T-helper 22 cell (primary cell): ENCODE measurements around the gene CEBPE.
A peak's percentile ranks its signal among the peaks of the same experiment; 100 is the strongest.

Experiments used
- DNase-seq: peaks from one replicate; pipeline ENCODE4 v3.0.0-alpha.2; 2020; ENCODE audit warnings: low read depth

The CEBPE gene

DNA sequence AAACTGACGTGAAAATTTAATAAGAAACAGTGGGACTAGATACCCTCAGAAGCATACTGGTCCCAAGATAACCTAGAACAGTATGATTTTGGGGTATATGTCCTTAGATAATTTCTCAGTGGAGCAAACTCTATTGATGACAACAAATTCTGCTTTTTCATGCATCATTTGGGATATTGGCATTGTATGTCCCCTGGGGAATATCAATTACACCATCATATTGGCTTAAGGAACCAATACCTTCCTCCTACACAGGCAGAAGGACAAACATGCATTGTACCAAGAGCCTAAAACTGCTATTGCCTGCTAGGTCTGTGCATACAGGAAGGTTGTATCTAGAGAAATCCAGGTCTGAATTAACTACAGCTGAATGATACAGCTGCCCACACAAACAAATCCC, 44.1 kb downstream of the CEBPE start:
- DNase-seq, result no peak

GRCh38 chr14:23071921-23072539, 47.0 kb downstream of the CEBPE start:
- no peak for DNase-seq

DNA sequence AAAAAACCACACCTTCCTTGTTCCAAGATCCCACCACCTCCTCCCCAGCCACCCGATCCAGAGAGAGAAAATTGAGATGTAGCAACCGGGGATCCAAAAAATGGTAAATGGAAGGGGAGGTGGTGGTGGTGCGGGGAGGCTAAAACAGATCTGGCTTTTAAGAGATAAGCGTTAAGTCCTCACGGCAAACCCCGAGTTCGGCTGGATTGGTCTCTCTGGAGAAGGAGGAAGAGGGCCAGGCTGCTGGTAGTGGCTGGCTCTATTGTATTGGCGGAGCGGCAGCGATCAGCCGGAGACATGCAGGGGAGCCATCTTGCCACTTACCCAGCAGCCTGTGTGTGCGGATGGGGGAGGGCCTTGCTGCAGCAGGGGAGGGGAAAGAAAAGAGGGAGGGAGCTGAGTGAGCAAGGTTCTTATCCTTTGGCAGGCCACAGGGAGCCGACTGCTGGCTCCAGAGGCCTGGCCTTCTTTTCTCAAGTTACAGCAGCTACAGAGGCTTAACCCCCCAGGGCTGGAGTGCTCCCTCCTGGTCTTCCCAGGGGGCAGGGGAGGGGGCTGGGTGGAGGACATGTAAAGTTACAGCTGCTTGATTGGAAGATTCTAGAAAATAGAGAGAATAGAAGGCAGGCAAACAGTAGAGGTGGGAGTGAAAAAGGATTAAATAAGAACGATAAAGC, 47.7 kb downstream of the CEBPE start:
- peak; percentile 67 for DNase-seq

GRCh38 chr14:23070262-23071129, 48.6 kb downstream of the CEBPE start:
- DNase-seq, result no peak

- no peak for DNase-seq
Observed at GRCh38 chr14:23069413-23069806, 49.6 kb downstream of the CEBPE start.

DNA sequence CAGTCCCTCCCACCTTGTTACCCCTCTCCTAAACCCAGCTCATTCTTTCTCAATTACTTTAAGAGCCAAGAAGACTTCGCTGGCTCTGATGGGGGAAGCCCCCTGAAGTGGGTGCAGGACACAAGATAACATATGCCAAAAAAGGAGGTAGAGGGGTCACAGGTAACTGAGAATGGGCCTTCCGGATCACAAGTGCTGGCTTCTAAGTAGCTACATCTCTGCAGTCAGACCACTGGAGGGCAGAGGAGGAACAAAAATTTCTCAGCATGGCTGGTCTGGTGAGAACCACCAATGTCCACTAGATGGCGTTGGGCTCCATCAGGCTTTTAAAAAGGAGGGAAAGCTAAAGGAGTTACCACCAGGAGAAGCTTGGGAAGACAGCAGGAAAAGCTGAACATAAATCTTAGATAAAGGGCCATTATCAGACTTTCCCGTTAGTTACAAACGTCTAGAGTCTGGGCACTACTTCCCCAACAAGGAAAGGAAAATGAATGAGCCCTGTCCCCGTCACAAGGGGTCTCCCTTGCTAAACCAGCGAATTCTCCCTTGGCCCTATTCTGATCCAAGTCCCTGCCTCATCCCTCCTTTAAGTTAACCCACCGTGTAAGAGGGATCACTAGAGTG, 50.2 kb downstream of the CEBPE start:
- DNase-seq, result peak; percentile 44

- no peak for DNase-seq
Observed at GRCh38 chr14:23067847-23068788, 50.9 kb downstream of the CEBPE start.
